HG03066 (cell line): ENCODE results near the gene VSIG10.
"Not testable (repeated sequence)": the region's sequence is repeated elsewhere in the genome, so short reads cannot be mapped to it uniquely, and the experiment has no call there.

Experiments used
- ATAC-seq: cut with Tn5 transposase; IDR thresholded peaks from one replicate; pipeline ENCODE4 v1.9.1; 2021; ENCODE audit warnings: low read depth; ENCODE audit not compliant: unreplicated experiment

VSIG10 gene

DNA sequence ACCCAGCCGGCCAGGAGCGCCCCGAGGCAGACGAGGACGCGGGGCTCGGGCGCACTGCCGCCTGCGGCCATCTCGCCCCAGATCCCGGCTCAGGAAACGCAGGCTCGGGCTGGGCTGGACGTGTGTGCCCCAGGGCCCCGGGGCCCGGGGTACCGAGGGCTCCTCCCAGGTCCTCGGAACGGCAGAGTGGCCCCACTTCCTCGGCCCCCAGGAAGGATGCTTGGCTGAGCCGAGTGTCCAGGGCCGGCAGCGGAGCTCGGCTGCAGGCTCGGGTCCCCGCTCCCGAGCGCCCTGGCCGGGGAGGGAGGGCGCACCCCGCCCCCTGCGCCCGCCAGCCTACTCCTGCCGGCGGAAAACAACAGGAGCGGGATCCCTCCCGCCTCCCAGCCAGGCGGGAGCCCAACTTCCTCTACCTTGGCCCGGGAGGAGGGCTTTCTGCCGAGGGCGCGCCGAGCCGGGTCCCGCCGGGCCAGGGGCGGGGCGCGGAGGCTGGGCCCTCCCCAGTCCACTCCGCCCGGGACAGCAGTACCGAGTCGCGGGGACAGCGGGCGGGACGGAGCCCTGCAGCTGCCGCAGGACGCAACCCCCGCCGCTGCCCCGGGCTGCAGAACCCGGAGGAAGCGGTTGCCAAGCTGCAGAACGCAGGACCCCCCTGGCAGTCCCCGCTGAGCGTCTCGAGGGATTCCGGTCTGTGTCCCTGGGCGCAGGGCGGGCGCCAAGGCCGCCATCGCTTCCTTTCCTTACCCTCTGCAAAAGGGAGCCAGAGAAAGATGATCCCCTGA, at the start of gene VSIG10:
VSIG10 (minus strand) TSS at position 411 of the 782 bp plus-strand sequence; CDS start at position 71, 340 bp downstream.
- no peak for ATAC-seq

- ATAC-seq, result no peak
Measured at GRCh38 chr12:118151755-118152154, 47.9 kb upstream of the VSIG10 start.

- no peak for ATAC-seq
Measured at GRCh38 chr12:118150625-118151024, 46.8 kb upstream of the VSIG10 start.

DNA sequence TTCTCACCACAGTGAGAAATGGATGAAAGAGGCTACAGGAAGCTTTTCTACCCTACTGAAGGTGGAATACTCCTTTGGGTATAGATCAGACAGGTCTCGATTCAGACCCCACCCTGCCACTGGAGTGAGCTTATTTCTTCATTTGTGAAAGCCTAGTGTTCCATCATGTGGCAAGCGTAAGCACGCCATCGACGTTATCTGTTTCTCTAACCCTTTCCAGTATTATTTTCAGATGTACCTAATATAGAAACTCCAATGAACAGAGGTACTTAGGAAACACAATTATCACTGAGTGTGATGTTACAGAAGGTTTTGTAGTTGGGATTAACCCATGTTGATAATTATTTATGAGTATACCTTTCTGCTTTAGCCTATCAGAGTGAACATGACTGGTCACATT, 44.5 kb upstream of the VSIG10 start:
- ATAC-seq, result no peak

DNA sequence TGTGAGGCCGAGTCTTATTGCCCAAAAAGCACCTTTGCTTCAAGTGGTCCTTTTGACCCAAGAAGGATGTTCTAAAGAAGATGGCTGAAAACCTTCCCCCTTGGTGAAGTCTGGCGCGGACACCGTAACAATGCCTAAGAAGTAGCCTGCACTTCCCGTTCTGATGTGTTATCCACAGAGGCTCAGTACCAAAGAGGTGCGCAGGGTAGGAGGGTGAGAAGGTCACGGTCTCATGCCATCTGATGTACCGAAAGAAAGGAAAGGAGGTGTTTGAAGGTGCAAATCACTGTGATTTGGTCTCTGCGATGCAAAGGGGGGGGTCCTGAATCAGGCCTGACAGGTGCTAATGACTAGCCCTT, 42.0 kb upstream of the VSIG10 start:
- no peak for ATAC-seq

DNA sequence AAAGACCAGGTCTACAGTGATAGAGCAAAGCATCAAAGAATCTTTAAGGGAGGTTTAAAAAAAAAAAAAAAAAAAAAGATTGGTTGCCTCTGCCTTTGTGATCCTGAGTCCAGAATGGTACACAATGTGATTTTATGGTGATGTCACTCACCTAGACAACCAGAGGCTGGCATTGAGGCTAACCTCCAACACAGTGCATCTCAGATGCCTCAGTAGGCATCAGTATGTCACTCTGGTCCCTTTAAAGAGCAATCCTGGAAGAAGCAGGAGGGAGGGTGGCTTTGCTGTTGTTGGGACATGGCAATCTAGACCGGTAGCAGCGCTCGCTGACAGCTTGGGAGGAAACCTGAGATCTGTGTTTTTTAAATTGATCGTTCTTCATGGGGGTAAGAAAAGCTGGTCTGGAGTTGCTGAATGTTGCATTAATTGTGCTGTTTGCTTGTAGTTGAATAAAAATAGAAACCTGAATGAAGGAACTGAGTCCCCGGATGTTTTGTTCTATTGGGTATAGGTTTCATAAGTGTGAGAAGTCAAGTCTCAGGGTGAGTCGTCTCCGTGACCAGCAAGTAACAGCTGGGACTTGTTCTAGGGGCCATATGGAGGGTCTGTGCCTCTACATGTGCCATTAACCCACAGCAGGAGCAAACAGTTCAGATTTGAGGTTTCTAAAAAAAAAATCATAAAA, 41.4 kb upstream of the VSIG10 start:
- ATAC-seq, result no peak

DNA sequence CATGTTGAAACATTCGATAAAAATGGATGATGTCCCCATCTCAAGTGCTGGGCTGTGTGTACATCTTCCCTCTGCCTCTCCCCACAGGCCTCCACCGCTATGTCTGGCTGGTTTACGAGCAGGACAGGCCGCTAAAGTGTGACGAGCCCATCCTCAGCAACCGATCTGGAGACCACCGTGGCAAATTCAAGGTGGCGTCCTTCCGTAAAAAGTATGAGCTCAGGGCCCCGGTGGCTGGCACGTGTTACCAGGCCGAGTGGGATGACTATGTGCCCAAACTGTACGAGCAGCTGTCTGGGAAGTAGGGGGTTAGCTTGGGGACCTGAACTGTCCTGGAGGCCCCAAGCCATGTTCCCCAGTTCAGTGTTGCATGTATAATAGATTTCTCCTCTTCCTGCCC, 40.7 kb upstream of the VSIG10 start:
- ATAC-seq, result no peak

- ATAC-seq, result no peak
Measured at GRCh38 chr12:118140825-118141224, 37.0 kb upstream of the VSIG10 start.

DNA sequence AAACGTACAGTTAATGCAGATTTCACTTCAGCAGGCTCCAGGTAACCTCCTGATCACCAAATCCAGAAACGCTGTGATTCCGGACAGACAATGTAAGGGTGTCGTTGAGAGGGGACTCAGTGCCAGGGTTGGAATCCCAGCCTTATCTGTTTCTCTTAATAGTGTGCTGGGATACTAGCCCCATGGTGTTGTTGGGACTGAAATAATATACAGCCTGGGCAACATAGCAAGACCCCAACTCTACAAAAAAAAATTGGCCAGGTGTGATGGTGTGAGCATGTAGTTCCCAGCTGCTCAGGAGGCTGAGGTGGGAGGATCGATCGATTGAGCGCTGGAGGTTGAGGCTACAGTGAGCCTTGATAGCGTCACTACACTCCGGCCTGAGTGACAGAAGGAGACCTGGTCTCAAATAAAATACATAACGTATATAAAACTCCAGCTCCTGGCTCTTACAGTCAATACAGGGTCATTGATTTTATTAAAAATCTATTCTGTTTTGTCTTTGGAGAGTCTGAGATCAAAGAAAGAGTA, 33.4 kb upstream of the VSIG10 start:
- ATAC-seq, result no peak

- peak; percentile 44 for ATAC-seq
Measured at GRCh38 chr12:118136559-118137003, 32.8 kb upstream of the VSIG10 start.

DNA sequence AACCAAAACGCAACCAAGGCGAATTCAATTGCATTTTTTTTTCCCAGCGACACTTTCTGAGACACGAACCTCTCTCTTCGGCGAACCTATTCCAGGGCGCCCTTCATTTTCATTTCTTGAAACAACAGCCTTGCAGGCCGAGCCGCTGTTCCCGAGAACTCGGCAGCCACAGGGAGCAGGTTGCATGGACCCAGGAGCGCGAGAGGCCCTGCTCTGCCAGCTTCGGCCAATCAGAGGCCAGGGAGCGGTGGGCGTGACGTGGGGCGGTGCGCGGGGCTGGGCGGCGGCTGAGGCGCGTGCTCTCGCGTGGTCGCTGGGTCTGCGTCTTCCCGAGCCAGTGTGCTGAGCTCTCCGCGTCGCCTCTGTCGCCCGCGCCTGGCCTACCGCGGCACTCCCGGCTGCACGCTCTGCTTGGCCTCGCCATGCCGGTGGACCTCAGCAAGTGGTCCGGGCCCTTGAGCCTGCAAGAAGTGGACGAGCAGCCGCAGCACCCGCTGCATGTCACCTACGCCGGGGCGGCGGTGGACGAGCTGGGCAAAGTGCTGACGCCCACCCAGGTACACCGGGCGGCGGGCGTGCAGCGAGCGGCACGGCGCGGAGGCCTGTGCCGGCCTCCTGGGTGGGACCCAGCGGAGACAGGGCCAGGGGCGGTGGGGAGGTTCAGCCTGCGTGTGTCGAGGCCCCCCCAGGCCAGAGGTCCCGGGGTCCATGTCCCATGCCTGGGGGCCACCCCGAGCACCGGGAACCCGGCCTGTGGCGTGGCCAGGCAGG, 32.2 kb upstream of the VSIG10 start, which contains the start of gene PEBP1:
PEBP1 (plus strand) TSS at position 337 of the 771 bp plus-strand sequence; CDS start at position 423, 86 bp downstream.
- peak; percentile 94 for ATAC-seq

- ATAC-seq, result not testable (repeated sequence)
Measured at GRCh38 chr12:118129436-118129835, 25.6 kb upstream of the VSIG10 start.

DNA sequence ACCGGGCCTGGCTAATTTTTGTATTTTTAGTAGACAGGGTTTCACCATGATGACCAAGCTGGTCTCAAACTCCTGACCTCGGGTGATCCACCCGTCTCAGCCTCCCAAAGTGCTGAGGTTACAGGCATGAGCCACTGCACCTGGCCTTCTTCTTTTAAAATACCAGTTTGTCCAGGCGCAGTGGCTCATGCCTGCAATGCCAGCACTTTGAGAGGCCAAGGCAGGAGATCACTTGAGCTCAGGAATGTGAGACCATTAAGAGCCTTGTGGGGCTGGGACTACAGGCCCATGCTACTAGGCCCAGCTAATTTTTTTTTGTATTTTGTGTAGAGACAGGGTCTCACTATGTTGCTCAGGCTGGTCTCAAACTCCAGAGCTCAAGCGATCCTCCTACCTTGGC, 24.1 kb upstream of the VSIG10 start:
- ATAC-seq, result no peak

- no peak for ATAC-seq
Measured at GRCh38 chr12:118126119-118126757, 22.4 kb upstream of the VSIG10 start.

DNA sequence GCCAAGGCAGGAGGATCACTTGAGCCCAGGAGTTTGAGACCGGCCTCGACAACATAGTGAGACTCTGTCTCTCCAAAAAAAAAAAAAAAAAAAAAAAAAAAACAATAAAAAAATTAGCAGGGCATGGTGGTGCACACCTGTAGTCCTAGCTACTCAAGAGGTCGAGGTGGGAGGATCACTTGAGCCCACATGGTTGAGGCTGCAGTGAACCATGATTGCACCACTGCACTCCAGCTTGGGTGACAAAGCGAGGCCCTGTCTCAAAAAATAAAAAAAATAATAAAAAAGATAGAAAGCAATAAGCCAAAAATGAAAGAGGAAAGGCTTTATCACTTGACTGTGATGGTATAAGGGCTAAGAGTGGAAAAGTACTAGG, 21.9 kb upstream of the VSIG10 start:
- no peak for ATAC-seq

DNA sequence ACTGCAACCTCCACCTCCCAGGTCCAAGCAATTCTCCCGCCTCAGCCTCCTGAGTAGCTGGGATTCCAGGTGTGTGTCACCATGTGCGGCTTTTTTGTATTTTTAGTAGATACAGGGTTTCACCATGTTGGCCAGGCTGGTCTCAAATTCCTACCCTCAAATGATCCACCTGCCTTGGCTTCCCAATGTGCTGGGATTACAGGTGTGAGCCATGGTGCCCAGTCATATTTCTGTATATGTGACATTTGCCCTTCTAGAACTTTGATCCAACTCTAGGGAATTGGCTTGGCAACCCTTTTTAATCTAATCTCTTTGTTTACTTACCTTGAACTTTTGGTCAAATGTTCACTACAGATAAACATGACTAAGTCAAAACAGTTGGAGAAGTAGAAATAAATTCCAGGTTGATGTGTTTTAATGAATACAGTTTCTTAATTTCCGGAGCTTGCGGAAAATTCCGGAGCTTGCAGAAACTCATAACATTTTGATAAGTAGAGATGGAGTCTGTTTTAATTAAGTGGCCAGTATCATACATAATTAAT, 20.6 kb upstream of the VSIG10 start:
- no peak for ATAC-seq

GRCh38 chr12:118122264-118122663, 18.5 kb upstream of the VSIG10 start:
- ATAC-seq, result no peak

DNA sequence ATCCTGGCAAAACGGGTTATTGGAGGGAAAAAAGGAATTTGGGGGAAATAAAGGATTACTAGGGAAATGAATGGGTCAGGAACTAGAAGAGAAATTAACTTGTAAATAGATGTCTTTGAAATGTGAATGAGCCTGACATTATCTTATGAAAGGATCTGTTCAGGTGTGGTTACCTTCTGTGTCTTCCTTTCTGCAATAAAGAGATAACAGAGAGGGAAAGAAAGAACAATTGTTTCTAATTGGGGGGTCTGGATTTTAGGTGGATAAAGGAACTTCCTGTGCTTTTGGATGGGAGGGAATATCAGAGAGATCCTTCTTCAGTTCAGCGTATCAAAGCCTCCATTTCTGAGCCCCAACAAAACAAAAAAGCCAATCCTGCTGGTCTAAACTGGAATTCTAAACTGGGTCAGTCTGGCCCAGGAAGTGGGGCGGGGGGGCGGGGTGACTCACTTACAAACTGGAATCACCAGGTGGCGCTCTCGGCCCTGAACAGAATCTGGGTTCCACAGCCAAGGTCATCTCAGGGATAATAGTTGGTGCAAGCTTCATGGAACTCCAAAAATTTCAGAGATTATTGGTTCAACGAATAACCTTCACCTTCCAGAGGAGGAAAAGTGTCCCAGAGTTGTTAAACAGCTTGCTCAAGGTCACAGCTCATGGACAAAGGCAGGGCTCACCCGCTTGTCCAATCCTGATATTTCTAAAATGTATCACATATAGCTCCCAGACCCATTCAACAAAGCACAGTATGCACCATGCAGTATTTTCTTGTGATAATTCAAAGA, 17.0 kb upstream of the VSIG10 start:
- ATAC-seq, result no peak

DNA sequence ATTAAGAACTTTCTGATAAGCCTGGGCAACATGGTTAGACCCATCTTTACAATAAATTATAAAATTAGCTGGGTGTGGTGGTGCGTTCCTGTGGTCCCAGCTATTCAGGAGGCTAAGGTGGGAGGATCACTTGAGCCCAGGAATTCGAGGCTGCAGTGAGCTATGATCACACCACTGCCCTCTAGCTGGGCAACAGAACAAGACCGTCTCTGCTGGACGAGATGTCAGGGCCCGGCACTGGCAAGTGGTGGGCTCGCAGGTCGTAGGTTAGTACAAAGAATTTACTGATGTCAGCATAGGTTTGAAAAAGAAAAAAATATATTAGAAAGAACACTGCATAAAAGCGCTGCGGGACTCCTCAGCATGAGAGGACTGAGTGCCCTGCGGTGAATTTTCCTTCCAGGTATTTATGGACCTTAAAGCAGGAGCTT, 15.7 kb upstream of the VSIG10 start:
- ATAC-seq, result no peak
